ENCODE measurements around the gene LENG9. TPM values are rescaled to one million over a fixed set of nuclear protein-coding genes. Genes with fewer than 3 reads are reported as not detected.
"Not testable (repeated sequence)": the region's sequence is repeated elsewhere in the genome, so short reads cannot be mapped to it uniquely, and the experiment has no call there.

Gene LENG9
- total RNA-seq, 4 donors from 2014 or later: 5.9 to 10.3 (median 9.4) TPM

DNA sequence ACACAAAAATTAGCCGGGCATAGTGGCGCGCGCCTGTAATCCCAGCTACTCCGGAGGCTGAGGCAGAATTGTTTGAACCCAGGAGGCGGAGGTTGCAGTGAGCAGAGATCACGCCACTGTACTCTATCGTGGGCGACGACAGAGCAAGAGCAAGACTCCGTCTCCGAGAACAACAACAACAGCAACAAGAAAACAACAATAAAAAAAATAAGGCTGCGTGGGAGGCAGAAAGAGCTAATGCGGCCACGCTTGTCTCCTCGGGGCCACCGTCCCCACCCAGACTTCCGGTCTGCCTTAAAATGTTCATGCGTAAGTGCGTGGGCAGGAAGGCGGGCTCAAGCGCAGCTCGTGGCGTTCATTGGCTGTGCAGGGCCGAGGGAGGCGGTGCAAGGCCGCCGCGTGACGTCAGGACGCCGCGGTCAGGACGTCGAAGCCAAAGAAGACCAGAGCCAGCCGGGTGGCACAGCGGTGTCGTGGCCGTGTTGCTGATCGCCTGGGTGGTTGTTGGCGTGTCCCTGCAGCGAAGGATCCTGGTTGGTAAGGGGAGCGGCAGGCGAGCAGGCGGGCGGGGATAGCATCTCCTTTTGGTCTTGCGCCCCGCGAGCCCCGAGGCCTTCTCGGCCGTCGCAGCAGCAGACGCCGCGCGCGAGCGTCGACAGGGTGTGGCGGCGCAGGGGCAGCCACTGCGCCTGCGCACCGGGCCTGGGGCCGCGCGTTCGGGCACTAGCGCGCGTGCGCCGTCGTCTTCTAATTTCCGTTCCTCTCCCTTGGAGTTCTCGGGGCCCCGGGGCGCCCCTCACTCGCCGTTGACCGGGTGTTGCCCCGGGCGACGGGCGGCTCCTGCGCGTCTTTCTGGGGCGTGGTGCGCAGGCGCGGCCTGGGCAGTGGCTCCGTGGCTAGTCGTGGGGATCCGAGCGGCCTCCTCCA, 14.5 kb downstream of the LENG9 start, which contains the start of gene LENG8:
Gene LENG8 (plus strand): TSS at position 426 of the 927 bp plus-strand sequence. CDS start 2,146 bp downstream, outside the sequence.
- H3K36me3 ChIP-seq: peaks cover 3 to 50% (median 22%) of the 10 kb centered on the region in 3 donors
- no peaks in the 10 kb centered on the region for H3K27me3 ChIP-seq
- peak within 1 kb of the TSS; percentile 77 to 98 (median 94) for H3K27ac ChIP-seq
- DNase-seq (ENCODE audit: low spot score in 2 of 2): peak; percentile 95
- peak within 1 kb of the TSS; percentile 63 to 96 (median 75) for H3K4me3 ChIP-seq
- no peaks in the 10 kb centered on the region for H3K9me3 ChIP-seq
- WGBS, 2 donors: 0 to 1% methylated on average over 45 to 76 of the region's 96 CpGs
- TF ChIP-seq POLR2A (IDR thresholded peaks at IDR 0.05) (peak; percentile 86 to 97), EP300 (IDR thresholded peaks at IDR 0.05) (peak; percentile 86 to 99)
- TF ChIP-seq, protein P1, sequence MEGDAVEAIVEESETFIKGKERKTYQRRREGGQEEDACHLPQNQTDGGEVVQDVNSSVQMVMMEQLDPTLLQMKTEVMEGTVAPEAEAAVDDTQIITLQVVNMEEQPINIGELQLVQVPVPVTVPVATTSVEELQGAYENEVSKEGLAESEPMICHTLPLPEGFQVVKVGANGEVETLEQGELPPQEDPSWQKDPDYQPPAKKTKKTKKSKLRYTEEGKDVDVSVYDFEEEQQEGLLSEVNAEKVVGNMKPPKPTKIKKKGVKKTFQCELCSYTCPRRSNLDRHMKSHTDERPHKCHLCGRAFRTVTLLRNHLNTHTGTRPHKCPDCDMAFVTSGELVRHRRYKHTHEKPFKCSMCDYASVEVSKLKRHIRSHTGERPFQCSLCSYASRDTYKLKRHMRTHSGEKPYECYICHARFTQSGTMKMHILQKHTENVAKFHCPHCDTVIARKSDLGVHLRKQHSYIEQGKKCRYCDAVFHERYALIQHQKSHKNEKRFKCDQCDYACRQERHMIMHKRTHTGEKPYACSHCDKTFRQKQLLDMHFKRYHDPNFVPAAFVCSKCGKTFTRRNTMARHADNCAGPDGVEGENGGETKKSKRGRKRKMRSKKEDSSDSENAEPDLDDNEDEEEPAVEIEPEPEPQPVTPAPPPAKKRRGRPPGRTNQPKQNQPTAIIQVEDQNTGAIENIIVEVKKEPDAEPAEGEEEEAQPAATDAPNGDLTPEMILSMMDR (IDR thresholded peaks at IDR 0.05): peak in 2 of 5 experiments; percentile 47 to 48
- H3K4me1 ChIP-seq: peaks cover 0 to 68% (median 29%) of the 10 kb centered on the region in 4 donors

DNA sequence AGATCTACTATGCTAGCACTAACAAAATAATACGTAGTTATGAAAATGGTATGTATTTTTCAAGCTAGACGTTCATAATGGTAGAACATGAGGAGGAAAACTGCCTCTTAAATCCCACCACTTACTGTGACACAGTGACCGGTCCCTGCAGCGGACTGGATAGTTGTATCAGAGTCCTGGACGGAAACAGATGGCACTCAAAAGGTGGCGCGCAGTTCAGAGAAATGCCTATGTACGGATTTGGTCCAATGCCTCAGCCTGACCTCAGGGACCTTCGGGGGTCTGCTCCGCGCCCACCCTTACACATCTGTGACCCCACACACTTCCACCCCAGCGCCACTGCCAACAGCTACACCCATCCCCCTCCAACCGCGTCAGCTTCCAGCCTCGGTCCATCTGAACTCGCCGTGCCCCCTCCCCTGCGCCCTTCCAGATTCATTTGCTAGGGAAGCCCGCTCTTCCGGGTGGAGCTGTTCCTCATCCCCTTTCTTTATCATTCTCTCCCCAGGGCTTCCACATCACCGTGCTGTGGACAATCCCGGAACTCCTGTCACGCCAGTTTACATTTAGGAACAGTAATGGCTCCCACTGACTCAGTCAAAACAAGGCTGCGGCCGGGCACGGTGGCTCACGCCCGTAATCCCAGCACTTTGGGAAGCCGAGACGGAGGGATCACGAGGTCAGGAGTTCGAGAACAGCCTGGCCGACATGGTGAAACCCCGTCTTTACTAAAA, 15.4 kb downstream of the LENG9 start:
- H3K27ac ChIP-seq: peak overlapping the region; percentile 77 to 98 (median 94)
- peaks cover 0 to 60% (median 29%) of the 10 kb centered on the region in 4 donors for H3K4me1 ChIP-seq
- peaks cover under 1 to 49% (median 20%) of the 10 kb centered on the region in 3 donors for H3K36me3 ChIP-seq
- H3K4me3 ChIP-seq: peak overlapping the region; percentile 63 to 96 (median 75)
- no peak for TF ChIP-seq EP300 (IDR thresholded peaks at IDR 0.05)
- TF ChIP-seq, protein P1 (IDR thresholded peaks at IDR 0.05): peak in 1 of 5 experiments; percentile 15
- 0 to 1% methylated on average over 34 of the region's 34 CpGs for whole genome bisulfite sequencing, 2 donors
- no peaks in the 10 kb centered on the region for H3K9me3 ChIP-seq
- H3K27me3 ChIP-seq: no peaks in the 10 kb centered on the region
- DNase-seq (ENCODE audit: low spot score in 2 of 2): peak; percentile 33 to 57

DNA sequence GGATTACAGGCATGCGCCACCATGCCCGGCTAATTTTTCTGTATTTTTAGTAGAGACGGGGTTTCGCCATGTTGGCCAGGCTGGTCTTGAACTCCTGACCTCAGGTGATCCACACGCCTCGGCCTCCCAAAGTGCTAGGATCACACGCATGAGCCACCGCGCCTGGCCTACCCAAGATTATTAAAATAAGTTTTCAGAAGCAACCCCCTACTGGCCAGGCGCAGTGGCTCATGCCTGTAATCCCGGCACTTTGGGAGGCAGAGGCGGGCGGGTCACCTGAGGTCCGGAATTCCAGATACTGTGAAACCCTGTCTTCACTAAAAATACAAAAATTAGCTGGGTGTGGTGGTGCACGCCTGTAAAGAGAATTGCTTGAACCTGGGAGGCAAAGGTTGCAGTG, 17.2 kb downstream of the LENG9 start:
- DNase-seq (ENCODE audit: low spot score in 2 of 2); H3K9me3 ChIP-seq; H3K27ac ChIP-seq; H3K4me3 ChIP-seq; H3K27me3 ChIP-seq: not testable (repeated sequence)
- WGBS, 2 donors: 85 to 92% methylated on average over 15 of the region's 15 CpGs
- Histone ChIP-seq H3K36me3 (peaks cover 0 to 45% (median 5%) of the 10 kb centered on the region in 3 donors), H3K4me1 (peaks cover 0 to 41% (median 27%) of the 10 kb centered on the region in 4 donors)

DNA sequence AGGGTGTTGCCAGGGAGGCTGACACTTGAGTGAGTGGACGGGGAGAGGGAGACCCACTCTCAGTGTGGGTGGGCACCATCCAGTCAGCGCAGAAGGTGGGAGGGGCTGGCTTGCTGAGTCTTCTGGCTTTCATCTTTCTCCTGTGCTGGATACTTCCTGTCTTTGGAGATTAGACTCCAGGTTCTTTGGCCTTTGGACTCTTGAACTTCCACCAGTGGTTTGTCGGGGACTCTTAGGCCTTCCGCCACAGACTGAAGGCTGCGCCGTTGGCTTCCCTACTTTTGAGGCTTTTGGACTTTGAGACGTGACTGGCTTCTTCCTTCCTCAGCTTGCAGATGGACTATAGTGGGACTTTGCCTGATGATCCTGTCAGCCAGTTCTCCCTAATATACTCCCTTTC, 18.8 kb downstream of the LENG9 start:
- Histone ChIP-seq H3K27me3 (no peaks in the 10 kb centered on the region), H3K27ac (no peak overlapping the region), H3K9me3 (no peaks in the 10 kb centered on the region), H3K4me3 (no peak overlapping the region), H3K4me1 (peaks cover 0 to 26% (median 11%) of the 10 kb centered on the region in 4 donors), H3K36me3 (peaks cover 0 to 50% (median 5%) of the 10 kb centered on the region in 3 donors)
- TF ChIP-seq EP300 (IDR thresholded peaks at IDR 0.05) (no peak), POLR2A (IDR thresholded peaks at IDR 0.05) (no peak)
- TF ChIP-seq, protein P1 (IDR thresholded peaks at IDR 0.05): no peak
- WGBS, 2 donors: 84% methylated on average over 7 of the region's 7 CpGs
- DNase-seq (ENCODE audit: low spot score in 2 of 2): no peak

DNA sequence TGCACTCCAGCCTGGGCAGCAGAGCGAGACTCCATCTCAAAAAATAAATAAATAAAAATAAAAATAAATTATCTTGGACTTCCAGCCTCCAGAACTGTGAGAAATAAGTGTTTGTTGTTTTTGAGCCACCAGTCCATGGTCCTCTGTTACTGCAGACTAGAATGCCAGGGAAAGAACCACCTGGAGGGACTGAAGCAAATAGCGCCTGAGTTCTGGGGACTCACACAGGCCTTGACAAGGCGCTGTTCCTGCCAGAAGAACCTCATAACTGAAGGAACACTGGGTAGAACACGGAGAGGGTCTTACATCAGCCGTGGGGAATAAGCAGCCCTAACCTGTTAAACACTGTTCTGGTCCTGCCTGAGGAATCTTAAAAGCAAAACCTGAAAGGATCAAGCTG, 22.9 kb downstream of the LENG9 start:
- H3K27me3 ChIP-seq: no peaks in the 10 kb centered on the region
- no peak overlapping the region for H3K27ac ChIP-seq
- H3K36me3 ChIP-seq: peaks cover 0 to 52% (median 5%) of the 10 kb centered on the region in 3 donors
- no peak for DNase-seq (ENCODE audit: low spot score in 2 of 2)
- WGBS, 2 donors: 90 to 91% methylated on average over 5 of the region's 5 CpGs
- TF ChIP-seq EP300 (IDR thresholded peaks at IDR 0.05) (no peak), POLR2A (IDR thresholded peaks at IDR 0.05) (no peak)
- TF ChIP-seq, protein P1 (IDR thresholded peaks at IDR 0.05): no peak
- no peaks in the 10 kb centered on the region for H3K9me3 ChIP-seq
- no peak overlapping the region for H3K4me3 ChIP-seq
- H3K4me1 ChIP-seq: peaks cover 0 to 33% (median 9%) of the 10 kb centered on the region in 4 donors

All from tibial nerve (tissue), 4 donors.